ENCODE data around the gene SPINK8.
"Not testable (repeated sequence)": the region's sequence is repeated elsewhere in the genome, so short reads cannot be mapped to it uniquely, and the experiment has no call there.

The SPINK8 gene

GRCh38 chr3:48333346-48334245, at the start of gene SPINK8:
Gene SPINK8 (minus strand): TSS chr3:48333661. CDS start chr3:48328341, 5,320 bp downstream.
- not testable (repeated sequence) for DNase-seq (ENCODE audit: low read depth)

GRCh38 chr3:48372862-48373435, 39.5 kb upstream of the SPINK8 start:
- DNase-seq (ENCODE audit: low read depth) = no peak

GRCh38 chr3:48372377-48372770, 38.9 kb upstream of the SPINK8 start:
- no peak for DNase-seq (ENCODE audit: low read depth)

- no peak for DNase-seq (ENCODE audit: low read depth)
Observed at GRCh38 chr3:48371651-48372376, 38.4 kb upstream of the SPINK8 start, which contains the start of gene FBXW12. Gene FBXW12 (plus strand): TSS chr3:48372219. CDS start chr3:48372768, 549 bp downstream.

- DNase-seq (ENCODE audit: low read depth) = no peak
Observed at GRCh38 chr3:48370333-48370713, 36.9 kb upstream of the SPINK8 start.

GRCh38 chr3:48369693-48370332, 36.4 kb upstream of the SPINK8 start:
- no peak for DNase-seq (ENCODE audit: low read depth)

- DNase-seq (ENCODE audit: low read depth) = no peak
Observed at GRCh38 chr3:48367201-48367600, 33.7 kb upstream of the SPINK8 start.

GRCh38 chr3:48364840-48365239, 31.4 kb upstream of the SPINK8 start:
- no peak for DNase-seq (ENCODE audit: low read depth)

GRCh38 chr3:48361928-48362327, 28.5 kb upstream of the SPINK8 start:
- no peak for DNase-seq (ENCODE audit: low read depth)

- DNase-seq (ENCODE audit: low read depth) = no peak
Observed at GRCh38 chr3:48356419-48356818, 23.0 kb upstream of the SPINK8 start.

GRCh38 chr3:48353987-48354386, 20.5 kb upstream of the SPINK8 start:
- no peak for DNase-seq (ENCODE audit: low read depth)

GRCh38 chr3:48352546-48352945, 19.1 kb upstream of the SPINK8 start:
- DNase-seq (ENCODE audit: low read depth) = no peak

GRCh38 chr3:48347500-48347899, 14.0 kb upstream of the SPINK8 start:
- DNase-seq (ENCODE audit: low read depth) = no peak

- no peak for DNase-seq (ENCODE audit: low read depth)
Observed at GRCh38 chr3:48345946-48346572, 12.6 kb upstream of the SPINK8 start.

GRCh38 chr3:48344867-48345507, 11.5 kb upstream of the SPINK8 start:
- no peak for DNase-seq (ENCODE audit: low read depth)

GRCh38 chr3:48343432-48343831, 10.0 kb upstream of the SPINK8 start:
- DNase-seq (ENCODE audit: low read depth) = no peak

- DNase-seq (ENCODE audit: low read depth) = no peak
Observed at GRCh38 chr3:48338635-48339034, 5.2 kb upstream of the SPINK8 start.

GRCh38 chr3:48337536-48337935, 4.1 kb upstream of the SPINK8 start:
- not testable (repeated sequence) for DNase-seq (ENCODE audit: low read depth)

GRCh38 chr3:48335286-48335685, 1.8 kb upstream of the SPINK8 start:
- DNase-seq (ENCODE audit: low read depth) = not testable (repeated sequence)

- no peak for DNase-seq (ENCODE audit: low read depth)
Observed at GRCh38 chr3:48334605-48335004, 1.1 kb upstream of the SPINK8 start.
